OCI-LY7 (cell line): ENCODE results near the gene LIN9. TPM values are rescaled to one million over a fixed set of nuclear protein-coding genes. Genes with fewer than 3 reads are reported as not detected.

Experiments used
- BruUV-seq: library from RNA; stranded (reverse); fragments of 400-500 nt; replicated peaks from 2 replicates; lab custom pipeline; 2021; lab: Mats Ljungman, UMichigan
- CTCF ChIA-PET: fragments of 300-600 bp; sonication (Branson Sonifier 250); formaldehyde crosslinking; loops from one replicate; lab custom pipeline; 2022; ENCODE audit warnings: antibody characterized with exemption; ENCODE audit not compliant: unreplicated experiment; lab: Charles Lee
- POLR2A ChIA-PET: fragments of 300-600 bp; sonication (Branson Sonifier 250); formaldehyde crosslinking; loops from one replicate; lab custom pipeline; 2022; ENCODE audit warnings: antibody characterized with exemption; lab: Charles Lee
- DNase-seq: peaks from one replicate; pipeline ENCODE4 v3.0.0-alpha.2; 2015; ENCODE audit warnings: low spot score
- H2AFZ ChIP-seq: fragments of 200-600 bp; sonication (generic), shearing (Covaris generic); 2 replicates; pipeline ENCODE4 v1.6.1; 2014; ENCODE audit warnings: mild to moderate bottlenecking, antibody characterized with exemption, low read length, moderate library complexity
- H3K27ac ChIP-seq: fragments of 200-600 bp; sonication (generic); 2 replicates; pipeline ENCODE4 v1.5.1; 2014; ENCODE audit warnings: mixed run types, low read depth, mild to moderate bottlenecking, moderate library complexity, low read length, inconsistent platforms; ENCODE audit not compliant: poor library complexity, severe bottlenecking
- H3K36me3 ChIP-seq: fragments of 200-600 bp; sonication (generic); 2 replicates; pipeline ENCODE4 v1.6.1; 2014; ENCODE audit warnings: mild to moderate bottlenecking, antibody characterized with exemption, low read length, moderate library complexity, mixed read lengths; ENCODE audit not compliant: insufficient read depth
- H3K4me1 ChIP-seq: fragments of 200-600 bp; sonication (generic); 2 replicates; pipeline ENCODE4 v1.5.1; 2014; ENCODE audit warnings: mild to moderate bottlenecking, low read length; ENCODE audit not compliant: insufficient read depth, poor library complexity, severe bottlenecking
- H3K4me2 ChIP-seq: fragments of 200-600 bp; sonication (generic); 2 replicates; pipeline ENCODE4 v1.6.1; 2014; ENCODE audit warnings: mild to moderate bottlenecking, low read length
- H3K4me3 ChIP-seq: fragments of 200-600 bp; sonication (generic); 2 replicates; pipeline ENCODE4 v1.5.1; 2014; ENCODE audit warnings: mild to moderate bottlenecking, low read depth, low read length; ENCODE audit not compliant: poor library complexity, severe bottlenecking
- H3K79me2 ChIP-seq: fragments of 200-600 bp; sonication (generic); 2 replicates; pipeline ENCODE4 v1.6.1; 2016; ENCODE audit warnings: low read depth, mild to moderate bottlenecking, low read length, moderate library complexity, mixed read lengths; ENCODE audit not compliant: insufficient read depth
- H3K9me2 ChIP-seq: fragments of 200-600 bp; sonication (generic); 2 replicates; pipeline ENCODE4 v1.6.1; 2016; ENCODE audit warnings: mild to moderate bottlenecking, low read length, mixed read lengths; ENCODE audit not compliant: insufficient read depth
- H3K9me3 ChIP-seq: fragments of 200-600 bp; sonication (generic); 2 replicates; pipeline ENCODE4 v1.6.1; 2014; ENCODE audit warnings: mild to moderate bottlenecking, mixed run types, low read length, mixed read lengths
- H4K20me1 ChIP-seq: fragments of 200-600 bp; sonication (generic); 2 replicates; pipeline ENCODE4 v1.6.1; 2014; ENCODE audit warnings: mild to moderate bottlenecking, antibody characterized with exemption, low read length, moderate library complexity, mixed read lengths; ENCODE audit not compliant: insufficient read depth
- CTCF ChIP-seq: fragments of 200-600 bp; sonication (generic); conservative IDR thresholded peaks from 2 replicates; pipeline ENCODE4 v1.5.1; 2014; ENCODE audit warnings: mild to moderate bottlenecking, antibody characterized with exemption, low read length, moderate library complexity, mixed read lengths
- EZH2phosphoT487 ChIP-seq: fragments of 200-600 bp; sonication (generic); IDR thresholded peaks from 2 replicates; pipeline ENCODE4 v1.6.1; 2018; ENCODE audit warnings: low read depth, borderline replicate concordance, mild to moderate bottlenecking, mixed run types, antibody characterized with exemption, low read length, moderate library complexity, mixed read lengths
- intact Hi-C: fragments of 100-400 bp; cut with micrococcal nuclease; formaldehyde crosslinking; loops from one replicate; pipeline ENCODE4 v1.10.0; 2022; ENCODE audit not compliant: unreplicated experiment
- total RNA-seq, 2 experiments: library from RNA; depleted of rRNA in 1 of 2; stranded (reverse); fragments of >200 nt in 1 of 2; shearing (Covaris generic) in 1 of 2; gene quantifications; 2 replicates each; pipeline ENCODE4 v1.2.3, GENCODE V29; 2014 to 2022

The LIN9 gene
- total RNA-seq, 2 experiments from 2014 or later, result 19.7 to 20.1 TPM

GRCh38 chr1:226309398-226310244 is 657 bp upstream of the LIN9 start:
- Histone ChIP-seq H2AFZ (peak overlapping the region; percentile 64; the same call in 1 of the 2 replicates), H4K20me1 (peaks cover under 1% of the 10 kb centered on the region; the same call in 1 of the 2 replicates), H3K36me3 (peaks cover 10% of the 10 kb centered on the region; the same call in 1 of the 2 replicates), H3K9me2 (no peaks in the 10 kb centered on the region), H3K9me3 (0 out of 2 replicates have a peak, but pooled peaks cover 6% of the 10 kb centered on the region), H3K27ac (peak overlapping the region; percentile 76), H3K79me2 (peaks cover 42% of the 10 kb centered on the region), H3K4me2 (peak overlapping the region; percentile 93), H3K4me1 (peaks cover 45% of the 10 kb centered on the region), H3K4me3 (peak overlapping the region; percentile 97)
- ChIA-PET POLR2A (interaction anchor here (0.5 to 2.5 kb wide), 27 partner anchors 8 to 184 kb away, joined by 3 to 26 read pairs (median 4); partner anchors contain the start of gene PARP1), CTCF (interaction anchor here (0.9 to 3.1 kb wide), 4 partner anchors 8 to 44 kb away, joined by 3 to 11 read pairs (median 3); no protein-coding TSS in a partner anchor)
- BruUV-seq, result TSS peak; percentile 88
- no peak for TF ChIP-seq CTCF
- TF ChIP-seq EZH2phosphoT487, result no peak
- DNase-seq, result peak; percentile 48
- intact Hi-C loops, result loop anchor here (1.0 to 2.0 kb wide), 4 partner anchors 46 to 97 kb away; no protein-coding TSS in a partner anchor

- no peak; the same call in 1 of the 2 replicates for TF ChIP-seq CTCF
- TF ChIP-seq EZH2phosphoT487, result no peak
- Histone ChIP-seq H3K4me1 (peaks cover 53% of the 10 kb centered on the region), H3K9me3 (no peaks in the 10 kb centered on the region), H3K4me3 (peak overlapping the region; percentile 97), H3K27ac (peak overlapping the region; percentile 76), H2AFZ (peak overlapping the region; percentile 87), H3K9me2 (no peaks in the 10 kb centered on the region), H3K4me2 (peak overlapping the region; percentile 94), H4K20me1 (peaks cover 7% of the 10 kb centered on the region; the same call in 1 of the 2 replicates), H3K36me3 (peaks cover 24% of the 10 kb centered on the region; the same call in 1 of the 2 replicates), H3K79me2 (peaks cover 56% of the 10 kb centered on the region)
- BruUV-seq, result no TSS peak
- peak; percentile 68 for DNase-seq
- POLR2A ChIA-PET, result interaction anchor here (0.5 to 2.3 kb wide), 19 partner anchors 9 to 813 kb away, joined by 3 to 13 read pairs (median 4); partner anchors contain the start of gene PARP1
- intact Hi-C loops, result loop anchor here (1.0 to 2.0 kb wide), 4 partner anchors 41 to 185 kb away; no protein-coding TSS in a partner anchor
- CTCF ChIA-PET, result interaction anchor here (1.2 to 1.6 kb wide), 3 partner anchors 25 to 182 kb away, joined by 3 to 8 read pairs (median 6); no protein-coding TSS in a partner anchor
Measured at GRCh38 chr1:226308166-226308722, 720 bp downstream of the LIN9 start.
